Fibroblast of the conjunctiva (primary cell): Measurements from ENCODE around the gene SMURF1.

Experiments
- DNase-seq: peaks from one replicate; pipeline ENCODE4 v3.0.0-alpha.2; 2010; ENCODE audit warnings: low read depth

Gene SMURF1

GRCh38 chr7:99141841-99142726 lies 1.8 kb downstream of the SMURF1 start:
- no peak for DNase-seq

GRCh38 chr7:99141334-99141733 lies 2.6 kb downstream of the SMURF1 start:
- no peak for DNase-seq

GRCh38 chr7:99140813-99141212 lies 3.1 kb downstream of the SMURF1 start:
- DNase-seq = no peak

GRCh38 chr7:99139036-99139435 lies 4.9 kb downstream of the SMURF1 start:
- no peak for DNase-seq

DNA sequence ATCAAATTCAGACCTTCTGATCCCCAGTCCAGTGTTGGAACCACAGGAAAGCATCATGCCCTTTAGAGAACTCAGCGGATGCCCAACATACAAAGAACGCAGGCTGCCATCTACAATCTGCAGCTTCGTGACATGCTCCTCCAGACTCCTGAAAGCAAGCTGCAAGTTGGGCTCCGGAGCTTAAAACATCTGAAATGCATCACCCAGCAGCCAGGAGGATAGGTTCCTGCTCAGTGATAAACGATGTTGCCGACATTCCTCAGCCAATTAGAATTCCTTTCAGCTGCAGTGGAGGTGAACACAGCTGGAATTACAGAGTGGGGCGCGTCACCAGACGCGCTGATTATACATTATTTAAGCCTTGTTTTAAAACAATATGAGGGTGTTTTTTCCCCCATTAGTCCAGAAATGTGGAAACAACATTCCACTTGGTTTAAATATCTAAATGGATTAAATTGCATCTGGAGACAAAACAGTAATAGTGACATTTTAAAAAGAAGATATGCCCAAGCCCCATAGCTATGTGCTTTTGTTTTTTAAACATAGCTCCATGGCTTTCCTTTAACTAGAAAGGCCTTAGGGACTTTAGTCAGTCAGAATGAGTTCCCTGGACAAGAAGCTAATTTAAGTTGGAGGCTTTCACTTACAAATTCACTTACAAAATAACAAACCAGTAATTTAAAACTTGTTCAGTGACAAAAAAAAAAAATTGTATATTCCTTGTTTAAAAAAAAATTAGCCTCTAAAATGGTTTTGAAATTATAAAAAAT lies 6.3 kb downstream of the SMURF1 start:
- no peak for DNase-seq

- DNase-seq = no peak
Observed at GRCh38 chr7:99135938-99136337, 8.0 kb downstream of the SMURF1 start.

- no peak for DNase-seq
Observed at GRCh38 chr7:99133766-99134564, 9.9 kb downstream of the SMURF1 start.

DNA sequence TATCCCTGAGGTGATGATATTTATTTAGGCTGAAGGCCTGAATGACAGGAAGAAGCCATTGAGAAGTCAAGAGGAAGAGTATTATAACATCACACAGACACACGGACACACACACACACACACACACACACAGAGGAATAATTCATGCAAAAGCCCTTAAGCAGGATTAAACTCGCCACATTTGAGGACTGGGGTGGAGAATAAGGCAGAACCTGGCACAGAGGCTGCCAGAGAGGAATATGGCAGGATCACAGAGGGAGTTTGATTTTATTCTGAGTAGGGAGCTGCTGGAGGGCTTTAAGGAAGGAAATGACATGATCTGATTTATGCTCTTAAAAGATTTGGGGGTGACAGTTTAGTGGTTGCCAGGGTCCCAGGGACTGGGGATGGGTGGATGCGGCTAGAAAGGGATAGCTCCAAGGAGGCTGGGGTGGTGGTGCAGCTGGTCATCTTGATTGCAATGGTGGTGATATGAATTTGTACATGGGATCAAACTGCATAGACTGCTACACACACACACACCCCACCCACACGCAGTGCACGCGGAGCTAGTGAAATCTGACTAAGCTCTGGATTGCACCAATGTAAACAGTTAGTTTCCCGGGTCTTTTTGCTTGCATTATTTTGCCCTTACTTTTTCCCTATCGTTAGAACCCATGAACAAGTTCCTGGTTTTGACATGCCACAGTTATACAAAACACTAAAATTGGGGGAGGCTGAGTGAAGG lies 11.2 kb downstream of the SMURF1 start:
- DNase-seq = no peak

- no peak for DNase-seq
Observed at GRCh38 chr7:99131290-99131689, 12.6 kb downstream of the SMURF1 start.

DNA sequence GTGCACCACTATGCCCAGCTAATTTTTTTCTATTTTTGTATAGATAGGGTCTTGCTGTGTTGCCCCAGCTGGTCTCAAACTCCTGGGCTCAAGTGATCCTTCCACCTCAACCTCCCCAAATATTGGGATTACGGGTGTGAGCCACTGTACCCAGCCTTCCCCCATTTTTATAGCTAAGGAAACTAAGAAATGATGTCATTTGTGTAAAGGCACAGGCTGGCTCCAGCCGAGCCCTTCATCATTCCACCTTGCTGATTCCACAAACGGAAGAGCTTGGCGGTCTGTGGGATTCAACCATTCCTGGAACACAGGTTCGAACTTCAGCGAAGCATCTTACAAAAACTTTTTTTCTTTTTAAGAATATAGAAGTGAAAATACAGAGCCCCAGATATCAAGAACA lies 14.4 kb downstream of the SMURF1 start:
- DNase-seq = no peak

DNA sequence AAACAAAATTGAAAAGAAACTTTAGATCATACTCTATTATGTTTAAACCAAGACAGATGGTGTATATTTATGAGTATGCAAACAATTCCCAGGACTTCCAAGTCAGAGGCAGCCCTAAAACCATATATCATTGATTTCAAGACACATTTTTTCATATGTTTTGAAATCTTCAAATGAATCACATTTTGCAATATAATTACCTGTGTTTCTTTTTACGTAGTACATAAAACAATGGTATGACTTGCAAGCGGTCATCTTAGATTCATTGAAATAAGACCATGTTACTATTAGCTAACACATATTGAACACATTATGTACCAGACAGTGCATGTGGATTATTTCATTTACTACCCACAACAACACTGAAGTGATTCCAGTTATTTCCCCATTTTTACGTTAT lies 14.9 kb downstream of the SMURF1 start:
- no peak for DNase-seq

DNA sequence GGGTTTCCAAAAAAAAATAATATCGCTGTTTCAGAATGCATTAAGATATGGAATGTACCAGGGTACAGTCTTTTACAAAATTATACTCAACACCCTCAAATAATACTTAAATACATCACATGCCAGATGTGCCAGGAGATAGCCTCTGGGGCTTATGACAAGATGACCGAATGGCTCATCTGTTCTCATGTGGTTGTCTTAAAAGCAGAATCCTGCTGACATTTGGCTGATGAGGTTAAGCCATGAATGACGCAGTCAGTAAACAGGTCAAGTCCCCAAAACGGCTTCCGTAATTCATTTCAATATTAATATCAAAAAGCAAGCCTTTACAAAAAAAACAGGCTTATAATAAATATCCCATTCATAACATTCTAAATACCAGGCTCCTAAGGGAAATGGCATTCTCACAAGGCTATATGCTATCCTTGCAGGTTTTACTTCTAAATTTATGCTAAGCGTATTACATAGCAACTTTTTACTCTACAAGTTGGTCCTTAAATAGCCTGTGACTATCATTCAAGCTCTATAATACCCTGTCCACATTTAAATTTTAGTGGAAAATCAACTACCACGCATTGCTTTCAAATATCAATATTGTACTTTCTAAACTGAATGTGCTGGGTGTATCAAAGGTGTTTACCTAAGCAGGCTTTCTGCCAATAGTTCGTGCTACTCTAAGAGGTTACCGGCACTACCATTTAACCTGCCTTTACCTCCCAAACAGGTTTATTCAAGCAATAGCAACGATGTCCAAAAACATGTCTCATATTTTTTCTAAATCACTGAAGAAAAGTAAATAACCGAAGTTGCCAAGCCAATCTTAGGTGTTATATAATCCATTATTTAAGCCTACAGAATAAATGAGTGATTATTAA lies 15.6 kb downstream of the SMURF1 start:
- DNase-seq = no peak

GRCh38 chr7:99127636-99128035 lies 16.3 kb downstream of the SMURF1 start:
- no peak for DNase-seq

- DNase-seq = no peak
Observed at GRCh38 chr7:99126921-99127553, 16.9 kb downstream of the SMURF1 start.

DNA sequence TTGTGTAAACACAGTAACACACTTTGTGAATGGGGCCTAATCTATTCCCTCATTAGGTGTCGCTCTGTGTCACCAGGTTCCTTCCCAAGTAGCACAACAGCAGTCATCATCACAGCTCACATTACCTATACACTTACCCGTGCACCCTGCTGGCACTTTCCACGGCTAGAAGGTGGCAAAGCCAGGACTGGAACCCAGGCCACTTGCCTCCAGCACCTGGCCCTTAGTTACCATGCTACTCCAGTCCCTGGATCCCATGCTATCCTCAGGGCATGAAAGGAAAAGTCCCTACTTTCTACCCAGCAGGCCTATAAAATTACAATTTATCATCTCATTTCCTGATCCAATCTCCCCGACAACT lies 18.4 kb downstream of the SMURF1 start:
- DNase-seq = no peak

- DNase-seq = no peak
Observed at GRCh38 chr7:99124751-99125504, 19.0 kb downstream of the SMURF1 start.

- no peak for DNase-seq
Observed at GRCh38 chr7:99124236-99124635, 19.7 kb downstream of the SMURF1 start.

DNA sequence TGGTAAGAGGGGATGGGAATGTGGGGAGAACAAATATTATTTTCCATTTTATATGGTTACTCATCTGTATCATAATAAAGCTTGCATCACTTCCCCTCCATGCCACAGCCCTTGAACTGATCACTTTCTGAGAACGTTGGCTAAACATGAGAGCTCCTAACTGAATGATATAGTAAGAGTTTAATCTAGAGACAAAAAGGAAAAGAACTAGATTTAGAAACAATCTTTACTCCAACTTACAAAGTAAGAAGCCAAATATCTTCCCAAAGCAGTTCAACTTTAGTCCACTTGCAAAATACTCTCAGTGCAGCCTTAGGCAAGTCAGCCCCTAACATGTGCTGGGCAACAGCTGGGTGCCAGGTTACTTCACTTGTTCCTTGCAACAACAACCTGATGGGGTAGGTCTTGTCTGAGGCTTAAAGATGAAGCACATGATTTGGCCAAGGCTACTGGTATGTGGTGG lies 20.3 kb downstream of the SMURF1 start:
- DNase-seq = peak; percentile 63

GRCh38 chr7:99122762-99123161 lies 21.1 kb downstream of the SMURF1 start:
- no peak for DNase-seq
